HG02610 (cell line): ENCODE measurements around the gene KIRREL3.

Experiments used
- ATAC-seq: cut with Tn5 transposase; IDR thresholded peaks from one replicate; pipeline ENCODE4 v1.9.1; 2021; ENCODE audit warnings: mild to moderate bottlenecking, moderate library complexity; ENCODE audit not compliant: unreplicated experiment

KIRREL3 gene

DNA sequence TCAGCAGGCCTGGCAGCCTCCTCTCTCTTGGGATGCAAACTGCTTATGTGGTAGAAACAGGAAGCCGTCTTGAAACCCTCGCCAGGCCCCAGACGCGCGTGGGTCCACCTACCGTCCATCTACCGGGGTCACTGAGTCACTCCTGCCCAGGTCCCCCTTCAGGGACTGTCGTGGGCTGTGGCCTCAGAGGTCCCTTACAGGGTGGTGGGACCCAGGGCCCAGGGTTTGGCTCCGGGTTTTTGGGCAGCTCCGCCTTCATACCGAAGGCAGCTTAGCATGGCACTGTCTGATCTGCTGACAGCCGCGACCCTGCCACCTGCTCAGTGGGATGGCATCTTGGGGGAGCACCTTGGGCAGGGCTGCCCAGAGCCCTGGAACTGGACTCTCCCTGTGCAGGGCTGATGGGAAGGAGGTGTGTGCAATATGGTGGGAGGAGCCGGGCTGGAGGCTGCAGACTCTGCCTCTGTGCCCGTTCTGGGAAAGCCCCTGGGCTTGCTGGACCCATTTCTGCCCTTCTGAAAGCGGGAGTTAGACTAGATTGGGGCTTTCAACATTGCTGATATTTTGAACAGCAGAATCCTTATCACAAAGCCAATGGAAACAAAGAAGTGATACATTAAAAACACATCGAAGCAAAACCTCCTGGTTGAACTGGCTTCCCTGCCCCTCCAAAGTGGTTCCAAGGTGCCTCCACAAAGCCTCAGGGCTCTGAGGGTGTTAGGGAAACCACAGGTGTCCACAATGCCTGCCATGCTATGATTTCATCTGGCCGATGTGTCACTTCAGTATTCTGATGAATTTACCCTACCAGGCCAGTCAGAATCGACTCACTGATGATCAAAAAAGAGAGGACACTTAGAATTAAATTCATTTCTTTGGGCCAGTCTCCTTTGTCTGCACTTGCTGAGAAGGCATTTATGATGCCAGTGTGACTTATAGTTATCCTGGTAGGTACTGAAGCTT, 316.5 kb downstream of the KIRREL3 start:
- ATAC-seq, result no peak

DNA sequence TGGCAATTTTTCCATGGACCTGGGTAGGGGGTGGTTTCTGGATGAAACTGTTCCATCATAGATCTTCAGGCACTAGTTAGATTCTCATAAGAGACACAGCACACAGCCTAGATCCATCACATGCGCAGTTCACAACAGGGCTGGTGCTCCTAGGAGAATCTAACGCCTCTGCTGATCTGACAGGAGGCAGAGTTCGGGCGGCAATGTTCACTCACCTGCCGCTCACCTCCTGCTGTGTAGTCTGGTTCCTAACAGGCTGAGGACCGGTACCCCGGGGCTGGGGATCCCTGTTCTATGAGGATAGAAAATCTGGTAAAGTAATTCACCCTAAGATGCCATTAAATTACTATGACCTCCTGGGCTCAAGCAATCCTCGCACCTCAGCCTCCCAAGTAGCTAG, 318.0 kb downstream of the KIRREL3 start:
- ATAC-seq, result no peak

DNA sequence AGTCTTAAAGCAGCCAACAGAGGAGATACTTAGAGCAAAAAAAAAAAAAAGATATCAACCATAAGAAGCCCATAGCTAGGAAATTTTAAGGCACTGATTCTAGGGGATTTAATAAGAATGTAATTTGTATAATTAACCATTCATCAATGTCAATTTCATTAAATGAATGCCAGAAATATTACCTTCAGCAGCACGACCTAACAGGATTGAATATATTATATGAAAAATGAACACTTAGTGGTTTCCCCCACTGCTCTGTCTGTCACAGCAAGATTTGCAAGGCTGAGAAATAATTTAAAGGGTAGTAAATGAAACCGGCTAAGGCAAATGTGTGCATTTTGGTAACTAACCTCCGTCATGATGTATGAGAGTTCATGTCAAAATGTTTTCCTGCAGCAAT, 319.9 kb downstream of the KIRREL3 start:
- ATAC-seq, result no peak

DNA sequence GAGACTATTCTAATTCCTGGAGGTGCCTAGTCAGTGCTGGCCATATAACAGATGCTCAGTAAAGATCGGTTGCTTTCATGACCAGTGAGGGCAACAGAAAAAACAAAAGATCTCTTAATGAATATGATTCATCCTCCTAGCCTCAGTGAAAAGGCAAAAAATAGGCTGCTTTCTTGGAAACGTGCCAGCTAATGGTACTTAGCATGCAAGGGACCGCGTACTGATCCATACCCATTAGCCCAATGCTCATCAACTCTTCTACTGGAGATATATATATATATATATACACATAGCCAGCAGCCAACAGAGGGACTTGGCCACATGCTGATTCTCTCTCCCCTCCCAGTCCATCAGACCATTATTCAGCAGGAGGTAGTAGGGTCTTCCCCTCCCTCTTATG, 320.4 kb downstream of the KIRREL3 start:
- no peak for ATAC-seq

- ATAC-seq, result no peak
These were observed 321.5 kb downstream of the KIRREL3 start for GRCh38 chr11:126679033-126679432.

- no peak for ATAC-seq
These were observed 324.0 kb downstream of the KIRREL3 start for GRCh38 chr11:126676536-126676935.

DNA sequence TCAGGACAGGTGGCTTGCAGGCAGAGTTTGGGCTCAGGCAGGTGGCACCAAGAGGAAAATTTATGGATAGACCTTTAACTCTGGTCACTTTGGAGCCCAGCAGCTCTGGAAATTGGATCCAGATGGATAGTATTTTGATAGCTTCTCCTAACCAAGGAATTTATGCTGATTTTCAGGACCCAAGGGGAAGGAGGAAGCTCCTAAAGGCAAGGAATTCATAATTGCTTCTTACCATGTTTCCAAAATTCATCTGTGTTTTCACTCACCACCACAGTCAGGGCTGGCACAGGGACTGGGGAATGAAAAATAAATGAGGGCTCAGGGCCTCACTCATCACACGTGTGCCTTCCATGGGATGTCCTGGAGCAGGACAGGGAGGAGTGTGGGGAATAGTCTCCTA, 327.3 kb downstream of the KIRREL3 start:
- no peak for ATAC-seq

DNA sequence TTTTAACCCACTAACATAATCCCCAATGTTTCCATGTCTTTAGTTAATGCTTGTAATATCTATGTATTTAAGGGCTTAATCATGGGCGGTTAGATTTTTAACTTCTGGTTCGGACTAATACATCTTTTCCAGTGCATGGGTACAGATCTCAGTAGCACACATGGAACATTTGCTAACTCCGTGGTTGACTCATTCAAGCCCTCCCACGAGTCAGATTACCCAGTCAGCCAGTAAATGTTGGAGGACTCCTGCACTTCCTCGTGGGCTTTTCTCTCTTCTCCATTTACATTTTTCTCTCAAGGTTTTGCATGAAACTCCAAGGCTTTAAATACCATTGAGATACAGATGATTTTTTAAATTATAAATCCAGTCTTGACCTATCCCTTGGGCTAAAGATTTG, 331.2 kb downstream of the KIRREL3 start:
- no peak for ATAC-seq

GRCh38 chr11:126664643-126665042, 335.9 kb downstream of the KIRREL3 start:
- no peak for ATAC-seq

DNA sequence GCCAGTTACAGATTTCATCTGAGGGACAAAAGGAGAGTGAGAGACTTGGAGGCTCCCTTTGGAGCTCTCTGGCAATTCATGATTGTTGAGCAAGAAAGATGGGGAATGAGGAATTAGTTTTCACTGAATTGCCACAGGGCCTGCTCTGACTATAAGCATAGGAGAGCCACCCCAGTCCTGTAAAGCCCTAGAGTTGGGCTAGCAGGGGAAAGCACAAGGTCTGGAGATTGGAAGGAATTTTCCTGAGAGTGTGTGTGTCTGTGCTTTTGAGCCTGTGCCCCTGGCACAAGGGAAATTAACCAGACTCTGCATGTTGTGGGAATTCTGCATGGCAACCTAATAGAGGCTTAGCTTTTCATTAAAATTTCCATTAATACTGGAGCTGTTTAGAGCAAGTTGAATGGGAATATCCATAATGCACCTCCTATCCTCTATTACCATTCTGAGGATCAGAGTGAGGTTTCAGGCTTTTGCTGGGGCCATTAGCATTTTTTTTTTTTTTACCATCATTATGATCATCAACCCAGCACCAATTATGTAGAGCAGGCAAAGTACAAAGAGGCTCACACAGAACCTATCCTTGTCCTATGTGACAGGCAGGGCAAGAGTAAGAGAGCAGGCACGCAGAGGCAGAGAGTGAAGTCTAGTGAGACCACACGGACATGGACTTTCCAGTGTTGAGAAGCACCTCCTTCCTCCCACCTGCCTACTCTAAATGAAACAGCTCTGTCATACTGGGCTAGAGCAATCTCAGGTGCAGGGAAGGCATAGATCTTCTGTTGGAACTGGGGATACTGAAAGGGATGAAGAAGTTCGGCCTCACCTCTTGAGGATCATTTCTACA, 336.6 kb downstream of the KIRREL3 start:
- ATAC-seq, result no peak

DNA sequence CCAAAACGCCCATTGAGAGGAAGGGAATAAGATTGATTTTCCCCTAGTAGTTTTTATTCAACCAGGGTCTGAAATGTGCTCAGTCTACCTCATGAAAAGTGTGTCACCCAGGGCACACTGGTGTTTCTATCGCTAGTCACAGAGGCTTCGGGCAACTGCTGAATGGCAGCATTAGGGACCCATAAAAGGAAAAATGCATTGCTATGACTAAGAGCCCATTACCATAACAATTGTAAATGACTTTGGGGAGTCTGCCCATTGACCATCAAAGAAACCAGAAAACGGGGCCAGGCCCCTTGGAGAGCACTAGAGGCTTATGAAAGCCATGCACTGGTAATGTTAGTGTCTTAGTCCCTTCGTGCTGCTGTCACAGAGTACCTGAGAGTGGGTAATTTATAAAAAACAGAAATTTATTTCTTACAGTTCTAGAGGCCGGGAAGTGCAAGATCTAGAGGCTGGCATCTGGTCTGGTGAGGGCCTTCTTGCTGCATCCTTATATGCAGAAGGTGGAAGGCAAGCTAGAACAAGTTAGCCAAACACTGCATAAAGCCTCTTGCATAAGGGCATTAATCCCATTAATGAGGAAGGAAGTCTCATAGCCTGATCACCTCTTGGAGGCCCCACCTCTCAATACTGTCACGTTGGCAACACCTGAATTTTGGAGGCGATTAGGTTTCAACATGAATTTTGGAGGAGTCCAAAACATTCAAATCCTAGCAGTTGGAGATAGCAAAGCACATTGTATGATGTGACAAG, 338.4 kb downstream of the KIRREL3 start:
- ATAC-seq, result no peak

DNA sequence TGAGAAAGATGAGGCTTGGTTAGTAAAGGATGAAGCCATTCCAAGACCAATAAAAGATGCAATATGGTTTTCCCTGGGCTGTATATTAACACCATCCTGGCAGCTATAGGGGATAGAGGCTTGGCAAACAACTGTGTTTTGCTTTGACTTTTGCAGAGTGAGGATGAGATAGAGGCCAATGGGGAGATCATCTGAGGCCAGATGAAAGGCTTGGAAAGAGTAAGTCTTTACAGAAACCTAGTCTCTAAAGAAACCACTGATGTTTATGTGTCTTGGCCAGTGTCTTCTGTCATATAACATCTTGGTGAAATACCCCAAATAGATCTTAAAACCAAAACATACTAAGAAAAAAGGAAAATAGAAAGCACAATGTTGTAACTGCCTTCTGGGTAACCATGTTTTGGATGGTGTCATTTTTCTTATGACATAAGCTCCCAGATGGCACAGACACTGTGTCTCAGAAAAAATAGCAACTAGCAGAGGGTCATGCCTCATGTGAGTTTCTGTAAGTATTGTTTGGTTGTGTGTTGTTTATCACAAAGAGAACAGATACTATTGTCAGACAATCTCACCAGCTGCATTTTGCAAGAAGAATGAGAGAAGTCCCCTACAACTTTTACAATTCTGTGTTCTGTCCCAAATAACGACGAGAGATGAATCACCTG, 339.7 kb downstream of the KIRREL3 start:
- ATAC-seq, result no peak

DNA sequence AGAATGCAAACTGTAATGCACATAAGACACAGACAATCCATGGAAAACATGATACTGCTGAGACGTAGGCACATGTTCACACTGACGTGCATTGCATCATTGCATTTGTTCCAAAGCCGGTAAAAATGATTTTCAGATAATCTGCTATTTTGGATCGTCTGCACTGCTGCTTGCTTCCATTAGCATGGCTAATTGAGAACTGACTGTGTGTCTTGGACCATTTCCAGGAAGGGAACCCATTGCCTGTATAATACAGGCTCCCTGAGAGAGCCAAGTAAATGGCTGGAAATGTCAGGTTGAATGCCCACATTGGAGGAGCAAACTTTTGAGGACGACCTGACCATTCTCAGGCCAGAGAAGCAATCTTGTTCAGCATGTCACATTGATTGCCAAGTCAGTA, 340.2 kb downstream of the KIRREL3 start:
- no peak for ATAC-seq

DNA sequence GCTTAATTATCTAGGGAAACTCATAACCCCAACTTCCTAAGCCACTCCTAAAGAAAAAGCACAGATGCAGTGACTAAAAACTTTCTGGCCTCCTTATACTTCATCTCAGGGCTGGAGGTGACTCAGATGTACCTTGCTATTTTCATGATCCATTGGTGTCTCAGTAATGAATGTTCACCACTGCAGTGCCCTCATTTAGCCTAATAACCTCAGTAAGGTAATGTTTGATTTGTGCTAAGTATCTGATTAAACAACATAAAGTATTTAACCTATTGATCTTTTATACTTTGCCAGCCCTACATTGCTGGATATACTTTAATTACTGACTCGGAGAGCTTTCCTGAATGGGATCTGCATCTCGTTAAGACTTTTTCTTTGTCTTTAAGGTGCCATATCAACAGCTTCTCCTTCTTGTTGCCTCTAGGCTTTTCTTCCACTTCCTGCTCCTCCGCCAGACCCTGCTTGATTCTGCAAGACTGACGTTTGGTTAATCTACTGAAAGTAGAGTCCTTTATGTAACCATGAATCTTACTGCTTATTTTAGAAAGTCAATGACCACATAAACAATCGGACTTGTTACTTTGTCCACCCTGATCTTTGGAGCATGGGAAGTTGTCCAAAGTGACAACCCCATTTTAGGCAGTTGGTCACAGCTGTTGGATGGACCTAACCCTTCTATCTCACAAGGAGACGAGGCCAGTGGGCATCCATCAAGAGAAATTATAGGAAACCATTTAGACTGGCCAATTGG, 342.1 kb downstream of the KIRREL3 start:
- ATAC-seq, result no peak

- no peak for ATAC-seq
These were observed 344.8 kb downstream of the KIRREL3 start for GRCh38 chr11:126655807-126656128.

DNA sequence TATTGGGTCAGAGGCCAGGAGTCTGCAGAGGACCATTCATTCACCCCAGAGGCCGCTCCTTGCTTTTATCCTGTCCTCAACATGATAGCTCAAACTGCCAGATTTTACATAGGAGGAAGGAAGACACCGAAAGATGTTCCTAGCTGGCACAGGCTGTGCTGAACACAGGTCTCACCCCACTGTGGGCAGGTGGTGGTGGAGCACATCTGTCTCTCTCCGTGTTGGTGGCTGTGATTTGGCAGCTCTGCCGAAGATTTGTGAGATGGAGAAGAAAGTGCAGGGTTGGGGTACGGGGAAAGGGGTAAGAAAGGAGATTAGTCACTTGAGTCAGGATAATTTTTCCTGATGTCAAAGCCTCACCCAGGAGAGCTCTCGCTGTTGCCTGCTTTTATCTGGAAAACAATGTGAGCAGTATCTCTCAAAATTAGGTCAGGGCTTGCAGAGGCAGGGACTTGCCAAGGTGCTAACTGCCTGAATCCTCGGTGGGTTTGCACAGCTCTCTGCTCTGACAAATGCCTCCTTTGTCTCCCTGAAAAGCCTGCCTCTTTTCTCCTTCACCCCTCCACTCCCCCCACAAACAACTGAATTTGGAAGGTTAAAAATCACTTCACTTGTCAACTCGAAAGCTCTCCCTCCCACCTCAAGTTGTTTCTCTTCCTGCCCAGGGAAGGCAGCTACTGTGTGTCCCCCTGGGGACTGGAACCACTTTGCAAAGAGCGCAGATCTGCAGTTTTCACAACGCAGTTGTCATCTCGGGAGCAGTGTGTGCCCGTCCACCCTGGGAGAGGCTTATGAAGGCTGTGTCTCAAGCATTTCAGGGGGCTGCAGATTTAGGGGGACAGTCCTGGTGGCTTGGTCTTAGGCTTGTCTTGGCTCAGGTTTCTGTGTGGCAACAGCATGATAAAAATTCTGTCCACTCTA, 345.4 kb downstream of the KIRREL3 start:
- no peak for ATAC-seq

GRCh38 chr11:126653040-126653439, 347.5 kb downstream of the KIRREL3 start:
- no peak for ATAC-seq

GRCh38 chr11:126647735-126648134, 352.8 kb downstream of the KIRREL3 start:
- ATAC-seq, result no peak
